Upper lobe of left lung (tissue), 4 donors: Measurements from ENCODE around the gene TBCD.

Experiments
- POLR2A ChIP-seq, 4 donors: fragments of 450-650 bp; IDR thresholded peaks; one replicate each; pipeline ENCODE4 v1.5.1; 2016 to 2017; ENCODE audit warnings: antibody characterized with exemption in 4 of 4, mild to moderate bottlenecking in 2 of 4
- POLR2AphosphoS5 ChIP-seq, 2 donors: sonication (generic); formaldehyde crosslinking; IDR thresholded peaks; one replicate each; pipeline ENCODE4 v1.5.1; 2017; ENCODE audit warnings: antibody characterized with exemption in 2 of 2
- TF ChIP-seq, protein P1 (sequence below), 6 experiments: fragments of 450-650 bp in 4 of 6; fragments of 200-600 bp in 2 of 6; sonication (generic) in 2 of 6; IDR thresholded peaks; one replicate each; pipeline ENCODE4 v1.5.1; 2016 to 2019; ENCODE audit warnings: antibody characterized with exemption in 6 of 6

- TF ChIP-seq, protein P1, sequence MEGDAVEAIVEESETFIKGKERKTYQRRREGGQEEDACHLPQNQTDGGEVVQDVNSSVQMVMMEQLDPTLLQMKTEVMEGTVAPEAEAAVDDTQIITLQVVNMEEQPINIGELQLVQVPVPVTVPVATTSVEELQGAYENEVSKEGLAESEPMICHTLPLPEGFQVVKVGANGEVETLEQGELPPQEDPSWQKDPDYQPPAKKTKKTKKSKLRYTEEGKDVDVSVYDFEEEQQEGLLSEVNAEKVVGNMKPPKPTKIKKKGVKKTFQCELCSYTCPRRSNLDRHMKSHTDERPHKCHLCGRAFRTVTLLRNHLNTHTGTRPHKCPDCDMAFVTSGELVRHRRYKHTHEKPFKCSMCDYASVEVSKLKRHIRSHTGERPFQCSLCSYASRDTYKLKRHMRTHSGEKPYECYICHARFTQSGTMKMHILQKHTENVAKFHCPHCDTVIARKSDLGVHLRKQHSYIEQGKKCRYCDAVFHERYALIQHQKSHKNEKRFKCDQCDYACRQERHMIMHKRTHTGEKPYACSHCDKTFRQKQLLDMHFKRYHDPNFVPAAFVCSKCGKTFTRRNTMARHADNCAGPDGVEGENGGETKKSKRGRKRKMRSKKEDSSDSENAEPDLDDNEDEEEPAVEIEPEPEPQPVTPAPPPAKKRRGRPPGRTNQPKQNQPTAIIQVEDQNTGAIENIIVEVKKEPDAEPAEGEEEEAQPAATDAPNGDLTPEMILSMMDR (IDR thresholded peaks at IDR 0.05) = no peak
- TF ChIP-seq POLR2A (IDR thresholded peaks at IDR 0.05) (peak in 2 of 4 donors; percentile 44 to 75), POLR2AphosphoS5 (IDR thresholded peaks at IDR 0.05) (peak in 1 of 2 donors; percentile 63)
Measured at GRCh38 chr17:82875407-82875856, 123.6 kb downstream of the TBCD start.
